ENCODE data around the gene CBLC.

- no peak for TF ChIP-seq CTCF (IDR thresholded peaks at IDR 0.05)
- TF ChIP-seq POLR2A (IDR thresholded peaks at IDR 0.05), result no peak
- peak in 2 of 4 donors; percentile 70 to 75 for TF ChIP-seq EP300 (IDR thresholded peaks at IDR 0.05)
These were observed 32.3 kb upstream of the CBLC start for GRCh38 chr19:44745341-44745831.
